Hematopoietic multipotent progenitor cell treated with erythropoietin and hydrocortisone succinate and interleukin-3 and kit ligand, for 15 days (in vitro differentiated cells): ENCODE measurements around the gene SNHG17.
"Not testable (repeated sequence)": the region's sequence is repeated elsewhere in the genome, so short reads cannot be mapped to it uniquely, and the experiment has no call there.

ENCODE experiments used
- DNase-seq: peaks from one replicate; pipeline ENCODE4 v3.0.0-alpha.2; 2015; ENCODE audit warnings: low spot score

Gene SNHG17

GRCh38 chr20:38447251-38447661 lies 12.1 kb upstream of the SNHG17 start:
- no peak for DNase-seq

- DNase-seq, result peak; percentile 90
Observed at GRCh38 chr20:38446441-38447209, 11.5 kb upstream of the SNHG17 start.

DNA sequence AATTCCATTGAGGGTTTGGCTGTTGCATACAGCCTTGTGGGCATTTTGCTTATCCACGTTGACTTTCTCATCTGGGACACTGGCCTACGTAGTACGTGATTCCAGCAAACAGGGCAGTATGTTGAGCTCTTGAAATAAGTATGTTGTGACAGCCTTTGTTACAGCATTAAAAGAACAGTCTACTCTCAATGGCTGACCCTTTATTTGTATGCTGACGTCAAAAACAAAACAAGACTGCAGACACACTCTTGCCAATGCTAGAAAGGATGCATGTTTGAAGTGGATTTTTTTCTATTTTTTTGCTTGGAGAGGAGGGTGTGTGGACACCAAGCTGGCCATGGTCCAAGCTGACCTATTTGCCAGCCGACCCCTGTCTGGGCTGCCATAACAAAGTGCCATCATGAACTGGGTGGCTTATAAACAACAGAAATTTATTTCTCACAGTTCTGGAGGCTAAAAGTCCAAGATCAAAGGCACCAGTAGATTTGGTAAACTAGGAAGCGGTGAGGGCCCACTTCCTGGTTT lies 10.8 kb upstream of the SNHG17 start:
- no peak for DNase-seq

GRCh38 chr20:38445381-38445796 lies 10.3 kb upstream of the SNHG17 start:
- DNase-seq, result no peak

- no peak for DNase-seq
Observed at GRCh38 chr20:38441916-38442315, 6.8 kb upstream of the SNHG17 start.

GRCh38 chr20:38441110-38441509 lies 6.0 kb upstream of the SNHG17 start:
- DNase-seq, result not testable (repeated sequence)

DNA sequence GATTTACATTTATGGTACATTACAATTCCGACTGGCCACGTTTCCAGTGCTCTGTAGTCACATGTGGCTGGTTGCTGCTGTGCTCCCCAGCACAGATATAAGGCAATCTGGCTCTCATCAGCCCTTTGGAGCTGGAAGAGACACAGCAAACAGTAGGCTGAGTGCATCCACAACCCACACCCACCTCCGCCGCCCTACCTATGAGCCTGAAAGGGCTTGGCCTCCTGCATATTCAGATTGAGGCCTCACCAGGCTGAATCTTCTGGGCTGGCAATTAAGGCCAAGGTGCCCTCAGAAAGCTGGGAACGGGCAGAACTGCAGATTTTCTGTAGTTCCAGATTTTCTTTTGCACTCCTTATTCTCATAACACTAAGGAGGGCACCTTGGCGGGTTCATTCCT lies 2.7 kb upstream of the SNHG17 start:
- no peak for DNase-seq

GRCh38 chr20:38435555-38435939 lies 419 bp upstream of the SNHG17 start:
- DNase-seq, result no peak

GRCh38 chr20:38434301-38434741 lies 807 bp downstream of the SNHG17 start:
- peak; percentile 36 for DNase-seq

DNA sequence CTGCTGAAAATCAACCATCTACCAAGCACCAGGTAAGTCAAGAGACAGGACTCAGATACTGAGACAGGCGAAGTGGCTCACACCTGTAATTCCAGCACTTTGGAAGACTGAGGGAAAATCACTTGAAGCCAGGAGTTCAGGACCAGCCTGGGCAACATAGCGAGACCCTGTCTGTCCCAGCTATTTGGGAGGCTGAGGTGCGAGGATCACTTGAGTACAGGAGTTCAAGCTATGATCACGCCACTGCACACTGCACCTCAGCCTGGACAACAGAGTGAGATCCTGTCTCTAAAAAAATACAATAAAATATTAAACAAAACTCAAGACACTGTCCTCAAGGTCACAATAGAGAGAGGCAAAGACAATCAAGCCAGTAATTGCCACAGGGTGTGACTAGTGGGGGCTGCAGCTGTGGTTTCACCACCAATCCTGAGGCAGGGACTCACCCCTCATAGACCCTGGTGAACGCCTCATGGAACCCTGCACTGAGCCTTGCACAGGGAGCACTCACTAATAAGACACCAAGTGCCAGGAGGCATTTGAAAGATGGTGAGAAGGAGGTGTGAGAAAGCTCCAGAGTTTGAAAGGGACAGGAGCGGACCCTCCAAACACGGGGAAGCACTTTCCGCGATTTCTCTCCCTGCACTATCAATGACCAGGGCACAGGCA lies 1.7 kb downstream of the SNHG17 start:
- DNase-seq, result no peak

DNA sequence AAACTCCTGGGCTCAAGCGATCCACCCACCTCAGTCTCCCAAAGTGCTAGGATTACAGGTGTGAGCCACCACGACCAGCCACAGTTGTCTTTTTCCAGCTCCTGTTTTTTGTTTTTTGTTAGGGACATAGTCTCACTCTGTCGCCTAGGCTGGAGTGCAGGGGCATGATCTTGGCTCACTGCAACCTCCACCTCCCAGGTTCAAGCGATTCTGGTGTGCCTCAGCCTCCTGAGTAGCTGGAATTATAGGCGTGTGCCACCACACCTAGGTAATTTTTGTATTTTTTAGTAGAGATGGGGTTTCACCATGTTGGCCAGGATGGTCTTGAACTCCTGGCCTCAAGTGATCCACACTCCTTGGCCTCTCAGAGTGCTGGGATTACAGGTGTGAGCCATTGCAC lies 2.3 kb downstream of the SNHG17 start:
- not testable (repeated sequence) for DNase-seq

GRCh38 chr20:38432292-38432691 lies 2.8 kb downstream of the SNHG17 start:
- no peak for DNase-seq

DNA sequence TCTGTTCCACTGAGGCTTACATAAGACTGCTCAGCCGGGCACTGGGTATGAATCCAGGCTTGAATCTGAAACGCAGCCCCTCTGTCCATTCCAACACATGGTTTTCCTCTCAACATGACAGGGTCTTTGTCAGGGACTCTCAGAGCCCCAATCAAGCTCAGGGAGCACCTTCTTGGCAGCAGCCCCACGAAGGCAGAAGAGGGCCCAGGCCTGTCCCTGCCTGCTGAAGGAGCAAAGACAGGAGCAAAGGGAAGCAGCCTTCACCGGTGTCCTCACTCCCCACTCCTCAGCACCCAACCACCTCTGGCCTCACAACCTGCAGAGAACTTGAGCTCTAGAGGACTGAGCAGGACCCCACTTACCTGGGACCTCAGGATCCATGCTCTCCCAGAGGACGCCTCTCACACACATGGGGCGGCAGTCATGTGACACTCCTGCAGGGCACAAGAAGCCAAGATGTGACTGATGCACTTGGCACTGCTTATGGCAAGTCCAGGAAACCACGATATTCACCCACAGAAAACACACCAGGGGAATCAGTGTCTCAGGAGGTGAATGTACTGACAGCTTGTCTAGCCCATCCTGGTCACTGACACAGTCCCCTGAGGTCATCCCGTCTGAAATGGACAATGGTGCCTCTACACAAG lies 4.3 kb downstream of the SNHG17 start:
- DNase-seq, result no peak

DNA sequence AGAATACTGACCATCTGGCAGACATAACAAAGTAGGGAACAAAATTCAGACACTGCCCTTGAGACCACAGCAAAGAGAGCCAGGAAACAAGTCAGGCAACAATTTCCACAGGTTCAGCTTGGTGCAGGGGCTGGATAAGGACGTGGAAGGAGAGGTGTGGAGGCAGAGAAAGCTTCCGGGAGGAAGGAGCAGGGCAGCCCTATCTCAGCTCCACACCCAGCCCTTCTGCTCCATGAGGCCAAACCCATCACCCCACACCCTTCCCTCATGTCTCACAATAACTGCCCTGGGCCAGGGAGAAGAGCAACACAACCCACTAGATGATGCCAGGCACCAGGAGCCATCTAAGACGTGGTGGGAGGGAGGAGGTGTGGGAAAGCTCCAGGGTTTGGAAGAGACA lies 5.8 kb downstream of the SNHG17 start:
- peak; percentile 73 for DNase-seq

DNA sequence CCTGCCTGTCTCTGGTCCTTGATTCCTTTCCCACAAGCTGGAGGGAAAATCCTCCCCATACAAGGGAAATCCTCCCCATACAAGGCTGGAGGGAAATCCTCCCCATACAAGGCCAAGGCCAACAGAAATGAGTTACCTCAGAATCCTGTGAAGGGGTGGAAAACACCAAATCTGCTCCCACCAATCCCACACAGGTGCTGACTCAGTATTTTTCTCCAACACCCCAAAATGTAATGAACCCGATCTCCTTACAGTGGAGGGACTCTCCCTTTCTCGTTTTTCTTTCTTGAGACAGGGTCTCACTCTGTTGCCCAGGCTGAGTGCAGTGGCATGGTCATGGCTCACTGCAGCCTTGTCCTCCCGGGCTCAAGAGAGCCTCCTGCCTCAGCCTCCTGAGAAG lies 6.3 kb downstream of the SNHG17 start:
- DNase-seq, result no peak

DNA sequence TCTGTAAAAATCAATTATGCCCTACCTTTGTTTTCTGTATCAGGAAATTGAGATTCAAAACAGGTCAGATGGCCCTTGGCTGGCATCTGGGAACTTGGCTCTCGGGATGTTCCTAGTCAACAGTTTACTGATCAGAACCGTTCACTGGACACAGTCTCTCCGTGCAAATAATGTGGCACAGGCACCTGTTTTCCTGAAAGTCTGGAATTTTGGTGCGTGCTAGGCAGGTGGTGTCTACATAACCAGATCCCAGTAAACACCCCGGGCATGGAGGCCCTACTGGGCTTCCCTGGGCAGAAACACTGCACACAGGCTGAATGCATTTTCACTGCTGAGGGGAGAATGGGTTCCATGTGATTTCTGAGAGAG lies 7.5 kb downstream of the SNHG17 start:
- no peak for DNase-seq

DNA sequence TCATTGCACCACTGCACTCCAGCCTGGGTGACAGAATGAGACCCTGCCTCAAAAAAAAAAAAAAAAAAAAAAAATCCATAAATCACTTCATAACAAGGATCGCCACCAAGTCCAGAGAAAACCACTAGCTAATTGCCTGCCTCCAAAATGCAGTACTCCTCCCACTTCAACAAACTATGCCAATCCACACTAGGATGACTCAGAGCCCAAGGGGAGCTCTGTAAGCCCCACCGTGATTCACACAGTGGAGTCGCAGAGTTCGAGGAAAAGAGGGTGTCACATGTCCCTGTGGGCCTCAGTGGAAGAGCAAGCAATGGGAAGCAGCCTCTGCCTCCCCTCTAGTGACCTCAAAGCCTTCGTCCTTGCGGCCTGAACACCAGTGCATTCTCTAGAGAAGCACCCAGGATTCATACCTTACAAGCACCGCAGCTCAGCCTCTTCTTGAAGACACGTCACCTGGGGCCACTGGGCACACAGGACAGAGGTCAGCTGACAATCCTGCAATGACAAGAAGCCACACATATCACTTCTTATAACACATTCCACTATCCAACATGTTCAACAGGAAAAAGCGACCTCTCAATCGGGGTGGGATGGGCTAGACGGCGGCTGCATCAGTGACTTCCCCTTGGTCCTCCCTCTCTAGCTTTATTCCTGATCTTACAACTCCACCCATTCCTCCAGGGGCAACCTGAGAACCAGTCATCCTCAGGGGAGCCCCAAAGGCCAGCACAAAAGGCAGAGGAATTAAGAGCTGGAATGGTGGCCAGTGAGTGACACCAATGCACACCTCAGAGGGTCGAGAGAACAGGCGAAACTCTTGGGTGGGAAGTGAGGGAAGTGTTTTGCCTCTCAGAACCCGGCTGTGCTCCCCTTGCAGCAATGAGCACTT lies 8.9 kb downstream of the SNHG17 start:
- DNase-seq, result no peak

DNA sequence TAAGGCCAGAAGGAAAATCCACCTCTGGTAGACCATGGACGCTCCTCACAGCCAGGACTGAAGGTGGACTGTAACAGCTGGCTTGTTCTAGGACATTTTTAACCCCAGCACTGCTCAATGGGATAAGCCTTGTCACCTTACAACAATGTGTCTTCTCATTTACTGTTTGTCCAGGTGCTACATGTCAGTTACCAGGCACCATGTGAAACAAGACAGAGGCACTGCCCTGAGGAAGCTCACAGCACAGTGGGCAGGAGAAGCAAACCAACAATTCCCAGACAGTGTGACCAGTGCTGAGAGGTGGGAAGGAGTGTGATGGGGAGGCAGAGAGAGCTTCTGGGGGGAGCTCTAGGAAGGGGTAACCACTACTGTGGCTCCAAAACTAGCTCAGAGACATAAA lies 10.7 kb downstream of the SNHG17 start:
- DNase-seq, result no peak

GRCh38 chr20:38423541-38423940 lies 11.6 kb downstream of the SNHG17 start:
- no peak for DNase-seq

- no peak for DNase-seq
Observed at GRCh38 chr20:38421915-38422314, 13.2 kb downstream of the SNHG17 start.

- DNase-seq, result no peak
Observed at GRCh38 chr20:38420388-38421085, 14.6 kb downstream of the SNHG17 start.
